ENCODE data around the gene KCTD17. TPM values are rescaled to one million over a fixed set of nuclear protein-coding genes. Genes with fewer than 3 reads are reported as not detected.

Gene KCTD17
- total and polyA plus RNA-seq, 2 donors (not counting 1 experiment from before 2014, with no cell fraction given) = 10.6 to 19.3 TPM

GRCh38 chr22:37062376-37062675 lies 10.8 kb downstream of the KCTD17 start:
- no peak overlapping the region for H3K4me3 ChIP-seq (replicated peaks in 1 of 4; ENCODE audit: control extremely low read depth in 1 of 4, insufficient read depth in 1 of 4, low read depth in 3 of 4, low read length in 4 of 4)
- no peak for DNase-seq (ENCODE audit: low read depth in 2 of 2)
- TF ChIP-seq CTCF (conservative IDR thresholded peaks at IDR 0.05 in 1 of 2, IDR thresholded peaks at IDR 0.05 in 1 of 2; ENCODE audit: low read depth in 1 of 2, low read length in 2 of 2) (no peak), EZH2 (IDR thresholded peaks at IDR 0.05; ENCODE audit: low read length, missing control alignments) (no peak)
- no peak overlapping the region for H3K27ac ChIP-seq (ENCODE audit: insufficient read depth, low read length)
- H3K4me2 ChIP-seq (ENCODE audit: extremely low read depth, insufficient read depth, low read length) = no peak overlapping the region
- no peaks in the 10 kb centered on the region for H4K20me1 ChIP-seq (ENCODE audit: control insufficient read depth, extremely low read depth, insufficient read depth, low read length)
- H3K4me1 ChIP-seq (ENCODE audit: control insufficient read depth, extremely low read depth, insufficient read depth, low read length) = no peaks in the 10 kb centered on the region
- H3K9ac ChIP-seq (ENCODE audit: insufficient read depth, low read length) = no peak overlapping the region
- no peaks in the 10 kb centered on the region for H3K36me3 ChIP-seq (ENCODE audit: control insufficient read depth, insufficient read depth, low read length)
- no peak overlapping the region for H2AFZ ChIP-seq (ENCODE audit: low read length)
- H3K27me3 ChIP-seq (ENCODE audit: control insufficient read depth, insufficient read depth, low read length) = no peaks in the 10 kb centered on the region
- H3K79me2 ChIP-seq (ENCODE audit: control insufficient read depth, insufficient read depth, low read length) = no peaks in the 10 kb centered on the region
- no peaks in the 10 kb centered on the region for H3K9me3 ChIP-seq (ENCODE audit: control insufficient read depth, insufficient read depth, low read depth, low read length)

GRCh38 chr22:37062702-37063381 lies 11.3 kb downstream of the KCTD17 start:
- Histone ChIP-seq H3K9me3 (ENCODE audit: control insufficient read depth, insufficient read depth, low read depth, low read length) (no peaks in the 10 kb centered on the region), H3K4me2 (ENCODE audit: extremely low read depth, insufficient read depth, low read length) (no peak overlapping the region), H3K4me3 (replicated peaks in 1 of 4; ENCODE audit: control extremely low read depth in 1 of 4, insufficient read depth in 1 of 4, low read depth in 3 of 4, low read length in 4 of 4) (no peak overlapping the region), H3K9ac (ENCODE audit: insufficient read depth, low read length) (no peak overlapping the region), H2AFZ (ENCODE audit: low read length) (no peak overlapping the region), H3K4me1 (ENCODE audit: control insufficient read depth, extremely low read depth, insufficient read depth, low read length) (no peaks in the 10 kb centered on the region), H4K20me1 (ENCODE audit: control insufficient read depth, extremely low read depth, insufficient read depth, low read length) (no peaks in the 10 kb centered on the region), H3K27me3 (ENCODE audit: control insufficient read depth, insufficient read depth, low read length) (no peaks in the 10 kb centered on the region), H3K36me3 (ENCODE audit: control insufficient read depth, insufficient read depth, low read length) (no peaks in the 10 kb centered on the region), H3K79me2 (ENCODE audit: control insufficient read depth, insufficient read depth, low read length) (no peaks in the 10 kb centered on the region), H3K27ac (ENCODE audit: insufficient read depth, low read length) (no peak overlapping the region)
- TF ChIP-seq CTCF (conservative IDR thresholded peaks at IDR 0.05 in 1 of 2, IDR thresholded peaks at IDR 0.05 in 1 of 2; ENCODE audit: low read depth in 1 of 2, low read length in 2 of 2) = no peak
- DNase-seq (ENCODE audit: low read depth in 2 of 2) = no peak

GRCh38 chr22:37063431-37064420 lies 12.2 kb downstream of the KCTD17 start:
- Histone ChIP-seq H3K9ac (ENCODE audit: insufficient read depth, low read length) (no peak overlapping the region), H4K20me1 (ENCODE audit: control insufficient read depth, extremely low read depth, insufficient read depth, low read length) (no peaks in the 10 kb centered on the region), H3K4me2 (ENCODE audit: extremely low read depth, insufficient read depth, low read length) (no peak overlapping the region), H3K27ac (ENCODE audit: insufficient read depth, low read length) (no peak overlapping the region), H2AFZ (ENCODE audit: low read length) (no peak overlapping the region), H3K4me3 (replicated peaks in 1 of 4; ENCODE audit: control extremely low read depth in 1 of 4, insufficient read depth in 1 of 4, low read depth in 3 of 4, low read length in 4 of 4) (no peak overlapping the region), H3K4me1 (ENCODE audit: control insufficient read depth, extremely low read depth, insufficient read depth, low read length) (no peaks in the 10 kb centered on the region), H3K9me3 (ENCODE audit: control insufficient read depth, insufficient read depth, low read depth, low read length) (no peaks in the 10 kb centered on the region), H3K36me3 (ENCODE audit: control insufficient read depth, insufficient read depth, low read length) (no peaks in the 10 kb centered on the region), H3K27me3 (ENCODE audit: control insufficient read depth, insufficient read depth, low read length) (peaks cover 2% of the 10 kb centered on the region), H3K79me2 (ENCODE audit: control insufficient read depth, insufficient read depth, low read length) (no peaks in the 10 kb centered on the region)
- TF ChIP-seq CTCF (conservative IDR thresholded peaks at IDR 0.05 in 1 of 2, IDR thresholded peaks at IDR 0.05 in 1 of 2; ENCODE audit: low read depth in 1 of 2, low read length in 2 of 2) = no peak
- TF ChIP-seq EZH2 (IDR thresholded peaks at IDR 0.05; ENCODE audit: low read length, missing control alignments) = no peak
- DNase-seq (ENCODE audit: low read depth in 2 of 2) = no peak
